PC-9 (cell line): ENCODE measurements around the gene NR5A1. TPM values are rescaled to one million over a fixed set of nuclear protein-coding genes. Genes with fewer than 3 reads are reported as not detected.

Source experiments
- BruUV-seq: library from RNA; stranded (reverse); fragments of 400-500 nt; replicated peaks from 2 replicates; lab custom pipeline; 2021; lab: Mats Ljungman, UMichigan
- CTCF ChIA-PET: fragments of 300-600 bp; sonication (Branson Sonifier 250); formaldehyde crosslinking; loops from one replicate; lab custom pipeline; 2022; ENCODE audit warnings: antibody characterized with exemption; lab: Charles Lee
- POLR2A ChIA-PET: fragments of 300-600 bp; sonication (Branson Sonifier 250); formaldehyde crosslinking; loops from one replicate; lab custom pipeline; 2022; ENCODE audit warnings: antibody characterized with exemption; ENCODE audit not compliant: unreplicated experiment; lab: Charles Lee
- DNase-seq, 2 experiments: peaks; one replicate each; pipeline versions ENCODE4 v3.0.0 to v3.0.0-alpha.2; 2015 to 2022; ENCODE audit warnings: mixed read lengths in 1 of 2
- H2AFZ ChIP-seq: fragments of 200-600 bp; sonication (generic); 2 replicates; pipeline ENCODE4 v1.8.1; 2017; ENCODE audit warnings: antibody characterized with exemption
- H3F3A ChIP-seq: fragments of 200-600 bp; sonication (generic); 2 replicates; pipeline ENCODE4 v1.8.1; 2017; ENCODE audit warnings: antibody characterized with exemption, mild to moderate bottlenecking, low read depth; ENCODE audit not compliant: insufficient read depth
- H3K27ac ChIP-seq: fragments of 200-600 bp; sonication (generic); 2 replicates; pipeline ENCODE4 v1.6.1; 2016; ENCODE audit warnings: mixed run types
- H3K27me3 ChIP-seq: fragments of 200-600 bp; sonication (generic); 2 replicates; pipeline ENCODE4 v1.6.1; 2016; ENCODE audit warnings: low read depth, mixed run types; ENCODE audit not compliant: insufficient read depth
- H3K36me3 ChIP-seq: fragments of 200-600 bp; sonication (generic); 2 replicates; pipeline ENCODE4 v1.6.1; 2016; ENCODE audit warnings: low read depth, mixed run types
- H3K4me1 ChIP-seq: fragments of 200-600 bp; sonication (generic); replicated peaks from 2 replicates; pipeline ENCODE4 v1.6.1; 2016; ENCODE audit warnings: mixed run types; ENCODE audit not compliant: insufficient read depth
- H3K4me2 ChIP-seq: fragments of 200-600 bp; sonication (generic); 2 replicates; pipeline ENCODE4 v1.6.1; 2017; ENCODE audit warnings: mixed run types
- H3K4me3 ChIP-seq: fragments of 200-600 bp; sonication (generic); 2 replicates; pipeline ENCODE4 v1.6.1; 2016; ENCODE audit warnings: mixed run types
- H3K79me2 ChIP-seq: fragments of 200-600 bp; sonication (generic); 2 replicates; pipeline ENCODE4 v1.6.1; 2017; ENCODE audit warnings: low read depth, mixed run types
- H3K9me2 ChIP-seq: fragments of 200-600 bp; sonication (generic); 2 replicates; pipeline ENCODE4 v1.8.1; 2017; ENCODE audit warnings: mild to moderate bottlenecking; ENCODE audit not compliant: insufficient read depth
- H3K9me3 ChIP-seq: fragments of 200-600 bp; sonication (generic); 2 replicates; pipeline ENCODE4 v1.8.1; 2016; ENCODE audit warnings: low read depth; ENCODE audit not compliant: insufficient read depth
- H4K20me1 ChIP-seq: fragments of 200-600 bp; sonication (generic); 2 replicates; pipeline ENCODE4 v1.8.1; 2017; ENCODE audit not compliant: insufficient read depth
- CTCF ChIP-seq: fragments of 200-600 bp; sonication (generic); conservative IDR thresholded peaks from 2 replicates; pipeline ENCODE4 v1.6.1; 2017; ENCODE audit warnings: mixed run types, antibody characterized with exemption, mild to moderate bottlenecking, moderate library complexity
- EZH2 ChIP-seq: fragments of 200-600 bp; sonication (generic); IDR thresholded peaks from 2 replicates; pipeline ENCODE4 v1.8.0; 2017; ENCODE audit warnings: antibody characterized with exemption, low read depth
- intact Hi-C: fragments of 100-400 bp; cut with micrococcal nuclease; formaldehyde crosslinking; loops from one replicate; pipeline ENCODE4 v1.10.0; 2022; ENCODE audit not compliant: unreplicated experiment
- total RNA-seq: library from RNA; stranded (reverse); gene quantifications from 2 replicates; pipeline ENCODE4 v1.2.3, GENCODE V29; 2021

Gene NR5A1
- total RNA-seq, 1 experiment from 2014 or later: 0.15 TPM

DNA sequence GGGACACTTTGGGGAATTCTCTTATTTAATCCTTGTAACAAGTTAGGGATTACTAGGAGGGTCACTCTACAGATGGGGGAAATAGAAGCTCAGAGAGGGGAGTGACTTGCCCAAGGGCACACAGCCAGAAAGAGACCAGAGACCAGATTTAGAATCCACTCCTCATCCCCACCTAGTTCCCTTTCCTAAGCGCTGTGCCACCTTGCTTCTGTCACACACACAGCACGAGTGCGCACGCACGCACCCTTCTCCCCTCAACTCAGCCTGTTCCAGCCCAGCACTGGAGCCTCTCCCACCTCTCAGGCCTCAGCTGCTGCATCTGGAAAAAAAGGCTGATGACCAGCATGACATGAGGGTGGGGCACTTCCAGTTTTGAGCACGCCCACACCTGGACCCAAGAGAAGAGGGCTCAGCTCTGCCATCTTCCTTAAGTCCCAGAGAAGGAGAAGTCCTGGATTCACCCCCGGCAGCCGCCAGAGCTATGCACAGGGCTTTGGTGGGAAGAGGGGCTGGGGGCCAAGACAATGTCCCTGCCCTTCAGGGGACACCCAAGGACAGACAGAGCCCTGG lies 18.5 kb downstream of the NR5A1 start:
- Histone ChIP-seq H3K4me1 (no peaks in the 10 kb centered on the region), H3K36me3 (no peaks in the 10 kb centered on the region), H3K27ac (no peak overlapping the region), H3K4me3 (no peak overlapping the region), H3K79me2 (no peaks in the 10 kb centered on the region), H2AFZ (no peak overlapping the region), H3K27me3 (peaks cover 48% of the 10 kb centered on the region), H3K4me2 (no peak overlapping the region), H3K9me2 (no peaks in the 10 kb centered on the region), H3F3A (no peaks in the 10 kb centered on the region), H4K20me1 (no peaks in the 10 kb centered on the region), H3K9me3 (no peaks in the 10 kb centered on the region)
- no peak for TF ChIP-seq EZH2
- TF ChIP-seq CTCF: no peak
- ChIA-PET POLR2A (no interaction called here), CTCF (no interaction called here)
- no TSS peak for BruUV-seq
- DNase-seq: no peak
- intact Hi-C loops: no loop called here

- ChIA-PET POLR2A (no interaction called here), CTCF (no interaction called here)
- H3K27me3 ChIP-seq: peaks cover 48% of the 10 kb centered on the region
- no peak overlapping the region for H2AFZ ChIP-seq
- H3K27ac ChIP-seq: no peak overlapping the region
- H3K4me2 ChIP-seq: no peak overlapping the region
- TF ChIP-seq EZH2 (no peak), CTCF (no peak)
- no peaks in the 10 kb centered on the region for H3K36me3 ChIP-seq
- no peaks in the 10 kb centered on the region for H3K9me3 ChIP-seq
- H3K4me3 ChIP-seq: no peak overlapping the region
- intact Hi-C loops: no loop called here
- no peak for DNase-seq
- H3K9me2 ChIP-seq: no peaks in the 10 kb centered on the region
- no TSS peak for BruUV-seq
- no peaks in the 10 kb centered on the region for H3K4me1 ChIP-seq
- H4K20me1 ChIP-seq: no peaks in the 10 kb centered on the region
- no peaks in the 10 kb centered on the region for H3F3A ChIP-seq
- H3K79me2 ChIP-seq: no peaks in the 10 kb centered on the region
Measured at GRCh38 chr9:124487260-124488182, 19.7 kb downstream of the NR5A1 start.

DNA sequence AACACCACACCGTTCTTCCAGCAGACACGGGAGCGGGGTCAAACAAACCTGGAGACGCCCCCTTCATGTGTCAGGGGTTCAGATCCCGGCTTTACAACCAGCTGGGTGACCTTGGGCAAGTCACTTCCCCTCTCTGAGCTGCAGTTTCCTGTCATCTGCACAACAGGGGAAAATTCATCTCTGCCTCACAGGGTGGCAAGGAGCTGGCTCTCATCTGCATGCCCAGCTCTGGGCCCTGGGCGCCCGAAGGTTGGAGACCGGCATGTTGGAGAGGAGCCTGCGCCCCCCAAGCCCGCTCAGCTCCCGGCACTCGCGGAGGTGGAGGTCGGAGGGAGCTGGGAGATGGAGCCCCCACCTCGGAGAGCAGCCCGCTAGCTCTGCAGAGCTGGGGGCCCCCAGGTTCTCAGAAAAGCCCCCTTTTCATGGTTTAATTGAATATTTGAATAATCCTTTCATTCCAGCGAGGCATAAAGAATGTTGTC lies 20.4 kb downstream of the NR5A1 start:
- no peaks in the 10 kb centered on the region for H3K9me3 ChIP-seq
- ChIA-PET POLR2A (no interaction called here), CTCF (no interaction called here)
- peaks cover 48% of the 10 kb centered on the region for H3K27me3 ChIP-seq
- no peaks in the 10 kb centered on the region for H3K4me1 ChIP-seq
- no peak overlapping the region for H3K4me2 ChIP-seq
- BruUV-seq: no TSS peak
- DNase-seq: no peak
- H2AFZ ChIP-seq: no peak overlapping the region
- H3K9me2 ChIP-seq: no peaks in the 10 kb centered on the region
- intact Hi-C loops: no loop called here
- H3K27ac ChIP-seq: no peak overlapping the region
- H3K79me2 ChIP-seq: no peaks in the 10 kb centered on the region
- H3F3A ChIP-seq: no peaks in the 10 kb centered on the region
- TF ChIP-seq EZH2 (no peak), CTCF (no peak)
- H3K4me3 ChIP-seq: no peak overlapping the region
- H4K20me1 ChIP-seq: no peaks in the 10 kb centered on the region
- no peaks in the 10 kb centered on the region for H3K36me3 ChIP-seq
